Ovary (tissue), 9 donors: ENCODE results near the gene ZNF609. TPM values are rescaled to one million over a fixed set of nuclear protein-coding genes. Genes with fewer than 3 reads are reported as not detected.

Source experiments
- DNase-seq, 5 donors: peaks; one replicate each; pipeline ENCODE4 v3.0.0-alpha.2; 2019 to 2020
- H3K27ac ChIP-seq, 2 donors: fragments of 200-600 bp; one replicate each; pipeline versions ENCODE4 v1.5.1 to v1.8.0; 2019 to 2022
- H3K27me3 ChIP-seq: fragments of 200-600 bp; one replicate; pipeline ENCODE4 v1.8.0; 2022
- H3K36me3 ChIP-seq: fragments of 200-600 bp; sonication (generic); one replicate; pipeline ENCODE4 v1.5.1; 2019
- H3K4me1 ChIP-seq: one replicate; pipeline ENCODE4 v1.8.1; 2013; ENCODE audit warnings: mild to moderate bottlenecking, moderate library complexity; ENCODE audit not compliant: insufficient read depth
- H3K4me3 ChIP-seq: fragments of 200-600 bp; sonication (generic); one replicate; pipeline ENCODE4 v1.5.1; 2017
- H3K9me3 ChIP-seq, 2 donors: fragments of 200-600 bp in 1 of 2; sonication (generic) in 1 of 2; one replicate each; pipeline versions ENCODE4 v1.5.1 to v1.8.1; 2013 to 2019; ENCODE audit warnings: mild to moderate bottlenecking in 1 of 2, moderate library complexity in 1 of 2
- CTCF ChIP-seq, 3 donors: fragments of 450-650 bp in 2 of 3; fragments of 200-600 bp in 1 of 3; IDR thresholded peaks; one replicate each; pipeline versions ENCODE4 v1.5.1 to v1.8.0; 2016 to 2022; ENCODE audit warnings: antibody characterized with exemption in 3 of 3, mild to moderate bottlenecking in 1 of 3
- EP300 ChIP-seq: sonication (generic); formaldehyde crosslinking; IDR thresholded peaks from one replicate; pipeline ENCODE4 v1.6.1; 2017; ENCODE audit warnings: antibody characterized with exemption
- POLR2A ChIP-seq: fragments of 450-650 bp; IDR thresholded peaks from one replicate; pipeline ENCODE4 v1.6.1; 2017; ENCODE audit warnings: antibody characterized with exemption, mild to moderate bottlenecking, moderate library complexity
- WGBS, 3 donors: extraction: QIAGEN DNeasy Blood & Tissue Kit in 1 of 3; methylation state at CpG; one replicate each; pipeline versions ENCODE4 v1.1.5 to v1.1.7; 2013 to 2017; 5-methylcytosine and 5-hydroxymethylcytosine counted together
- intact Hi-C, 4 donors: fragments of 100-400 bp; cut with DNase I; formaldehyde crosslinking; loops; one replicate each; pipeline versions ENCODE4 v1.11.0 to v1.15.1; 2022 to 2023
- polyA plus RNA-seq, 2 donors: library from polyadenylated mRNA; stranded (reverse); fragments of 200-250 nt in 1 of 2; fragments of 350-450 nt in 1 of 2; fragmentation: Illumina TruSeq in 1 of 2; extraction: RNeasy Lipid Tissue Mini Kit (QIAGEN cat#74804) in 1 of 2; gene quantifications; one replicate each; pipeline ENCODE4 v1.2.3, GENCODE V29; 2013 to 2014
- total RNA-seq, 7 donors: library from RNA; depleted of rRNA in 2 of 7; stranded (reverse); fragments of >200 nt in 2 of 7; fragmentation: NEBNext Ultra II Directional in 3 of 7; extraction: Animal tissue kit (Norgen Biotek cat#: 25700) in 3 of 7; gene quantifications; one replicate each; pipeline versions ENCODE4 v1.1.0 to v1.2.4, GENCODE V29; 2016 to 2023
- donor health status: DM: no; HTN: no; CAD: no; lungs with moderate emphysema.
- donor health status: DM: no; HTN: no; CAD: no.
- donor health status: Bipolar disorder and iron deficiency.
- donor health status: DM: yes; HTN: yes; CAD: no.
- donor health status: DM: no; HTN: no; CAD: no.
- donor health status: DM: yes; HTN: yes; CAD: no.

ZNF609 gene
- total and polyA plus RNA-seq, 9 donors: 18.4 to 63.6 (median 40.7) TPM

DNA sequence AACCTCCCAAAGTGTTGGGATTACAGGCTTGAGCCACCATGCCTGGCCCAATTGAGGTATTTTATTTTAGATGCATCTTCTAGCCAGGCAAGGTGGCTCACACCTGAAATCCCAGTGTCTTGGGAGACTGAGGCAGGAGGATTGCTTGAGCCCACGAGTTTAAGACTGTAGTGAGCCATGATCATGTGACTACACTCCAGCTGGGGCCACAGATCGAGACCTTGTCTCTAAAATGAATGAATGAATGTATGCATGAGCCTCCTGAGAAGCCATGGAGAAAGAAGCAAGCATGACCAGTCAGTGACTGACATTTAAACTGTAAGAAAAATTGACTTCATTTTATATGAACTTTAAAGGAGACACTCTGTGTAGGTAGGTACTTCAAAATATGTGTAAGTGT lies 105.7 kb downstream of the ZNF609 start:
- 86 to 93% (median 92%) methylated on average over 2 of the region's 2 CpGs for WGBS, 3 donors
- no peaks in the 10 kb centered on the region for H3K9me3 ChIP-seq
- intact Hi-C loops: loop anchor here in 1 of 4 donors (2.0 kb wide), 1 partner anchor 55 kb away; no protein-coding TSS in a partner anchor
- H3K4me1 ChIP-seq: peaks cover 1% of the 10 kb centered on the region
- H3K27me3 ChIP-seq: no peaks in the 10 kb centered on the region
- H3K36me3 ChIP-seq: no peaks in the 10 kb centered on the region
- DNase-seq: no peak
- no peak for TF ChIP-seq POLR2A
- no peak for TF ChIP-seq EP300
- TF ChIP-seq CTCF (IDR thresholded peaks at IDR 0.05): no peak
- H3K4me3 ChIP-seq: no peak overlapping the region
- H3K27ac ChIP-seq: no peak overlapping the region

- Histone ChIP-seq H3K4me3 (no peak overlapping the region), H3K4me1 (no peaks in the 10 kb centered on the region), H3K36me3 (no peaks in the 10 kb centered on the region), H3K27me3 (no peaks in the 10 kb centered on the region), H3K27ac (no peak overlapping the region), H3K9me3 (no peaks in the 10 kb centered on the region)
- intact Hi-C loops: loop anchor here in 1 of 4 donors (2.0 kb wide), 1 partner anchor 56 kb away; no protein-coding TSS in a partner anchor
- no peak for DNase-seq
- 81 to 87% (median 85%) methylated on average over 11 of the region's 11 CpGs for WGBS, 3 donors
- TF ChIP-seq EP300 (no peak), CTCF (IDR thresholded peaks at IDR 0.05) (no peak), POLR2A (no peak)
Observed at GRCh38 chr15:64566629-64567427, 106.5 kb downstream of the ZNF609 start.

DNA sequence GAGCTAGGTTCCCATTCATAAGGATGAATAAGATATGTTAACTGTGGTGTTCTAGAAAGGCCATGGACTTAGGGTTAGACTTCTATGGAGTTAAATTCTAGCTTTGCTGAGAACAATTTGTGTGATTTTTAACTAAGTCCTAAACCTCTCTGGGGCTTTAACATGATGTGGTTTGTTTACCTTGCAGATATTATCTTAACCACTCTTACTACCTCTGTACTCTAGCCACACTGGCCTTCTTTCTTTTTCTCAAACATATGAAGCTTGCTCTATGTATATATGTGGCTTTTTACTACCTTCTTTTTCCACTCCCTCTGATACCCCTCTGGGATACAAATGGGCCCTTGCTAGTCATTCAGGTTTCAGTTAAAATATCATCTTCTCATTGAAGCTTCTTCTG lies 108.4 kb downstream of the ZNF609 start:
- H3K4me1 ChIP-seq: peaks cover 2% of the 10 kb centered on the region
- no peaks in the 10 kb centered on the region for H3K36me3 ChIP-seq
- TF ChIP-seq POLR2A (no peak), EP300 (no peak), CTCF (IDR thresholded peaks at IDR 0.05) (no peak)
- no peaks in the 10 kb centered on the region for H3K9me3 ChIP-seq
- H3K27me3 ChIP-seq: no peaks in the 10 kb centered on the region
- no peak for DNase-seq
- no peak overlapping the region for H3K4me3 ChIP-seq
- intact Hi-C loops: no loop called here
- no peak overlapping the region for H3K27ac ChIP-seq

- H3K27me3 ChIP-seq: no peaks in the 10 kb centered on the region
- H3K9me3 ChIP-seq: no peaks in the 10 kb centered on the region
- H3K36me3 ChIP-seq: no peaks in the 10 kb centered on the region
- WGBS, 3 donors: 86 to 90% (median 87%) methylated on average over 4 of the region's 4 CpGs
- no peak overlapping the region for H3K4me3 ChIP-seq
- intact Hi-C loops: no loop called here
- no peak for TF ChIP-seq POLR2A
- peaks cover 3% of the 10 kb centered on the region for H3K4me1 ChIP-seq
- no peak for DNase-seq
- H3K27ac ChIP-seq: no peak overlapping the region
Observed at GRCh38 chr15:64571857-64572291, 111.5 kb downstream of the ZNF609 start.

GRCh38 chr15:64572856-64573255 lies 112.5 kb downstream of the ZNF609 start:
- 90 to 93% (median 92%) methylated on average over 6 of the region's 6 CpGs for WGBS, 3 donors
- Histone ChIP-seq H3K9me3 (no peaks in the 10 kb centered on the region), H3K36me3 (no peaks in the 10 kb centered on the region), H3K27ac (no peak overlapping the region), H3K4me3 (no peak overlapping the region), H3K27me3 (no peaks in the 10 kb centered on the region), H3K4me1 (peaks cover 3% of the 10 kb centered on the region)
- intact Hi-C loops: no loop called here
- DNase-seq: no peak
- TF ChIP-seq POLR2A: no peak
- TF ChIP-seq CTCF (IDR thresholded peaks at IDR 0.05): no peak
- no peak for TF ChIP-seq EP300
